ENCODE measurements around the gene ATP5PF. TPM values are rescaled to one million over a fixed set of nuclear protein-coding genes. Genes with fewer than 3 reads are reported as not detected.

Gene ATP5PF
- total and polyA plus RNA-seq, 10 of the 15 experiments (the other 5 are each of a cell fraction or from before 2014, with no cell fraction given): 103 to 1,604 (median 487) TPM

Other genes with a start within 250 kb of the ATP5PF start
- 80.5 and 100 TPM in 2 replicates for gene MRPL39, start 127.4 kb downstream of the ATP5PF start, total RNA-seq (2014; rRNA removed)
- gene MRPL39, start 127.4 kb downstream of the ATP5PF start, total RNA-seq (2014; rRNA removed; fragmentation: Illumina TruSeq; extraction: Trizol): 109 and 118 TPM in 2 replicates
- 68.8 and 71.4 TPM in 2 replicates for gene MRPL39, start 127.4 kb downstream of the ATP5PF start, total RNA-seq (2021)
- gene MRPL39, start 127.4 kb downstream of the ATP5PF start, polyA plus RNA-seq (2011; rRNA removed): 111 and 168 TPM in 2 replicates
- gene MRPL39, start 127.4 kb downstream of the ATP5PF start, polyA plus RNA-seq (2014; fragmentation: Illumina TruSeq; extraction: Trizol): 109 and 120 TPM in 2 replicates
- gene MRPL39, start 127.4 kb downstream of the ATP5PF start, polyA plus RNA-seq (2014; fragmentation: Nextera tagmentation; extraction: Ambion mirVana): 100 to 1,000 TPM; 220 to 292 TPM
- gene MRPL39, start 127.4 kb downstream of the ATP5PF start, polyA plus RNA-seq (2014; rRNA removed): 95.4 and 122 TPM in 2 replicates
- gene MRPL39, start 127.4 kb downstream of the ATP5PF start, polyA plus RNA-seq (2016; fragmentation: Nextera tagmentation; extraction: Ambion mirVana): 100 to 1,000 TPM; 221 to 230 TPM
- gene JAM2, start 95.6 kb downstream of the ATP5PF start, total RNA-seq (2014; rRNA removed): 2.7 and 3.9 TPM in 2 replicates
- 6.4 and 7.1 TPM in 2 replicates for gene JAM2, start 95.6 kb downstream of the ATP5PF start, total RNA-seq (2014; rRNA removed; fragmentation: Illumina TruSeq; extraction: Trizol)
- 6.7 and 9.6 TPM in 2 replicates for gene JAM2, start 95.6 kb downstream of the ATP5PF start, total RNA-seq (2021)
- 30.4 and 45.2 TPM in 2 replicates for gene JAM2, start 95.6 kb downstream of the ATP5PF start, polyA plus RNA-seq (2011; rRNA removed)
- gene JAM2, start 95.6 kb downstream of the ATP5PF start, polyA plus RNA-seq (2014; fragmentation: Illumina TruSeq; extraction: Trizol): 10.4 and 15.9 TPM in 2 replicates
- 1 to 10 TPM; 2.1 to 4.3 TPM for gene JAM2, start 95.6 kb downstream of the ATP5PF start, polyA plus RNA-seq (2014; fragmentation: Nextera tagmentation; extraction: Ambion mirVana)
- 8.1 and 9.4 TPM in 2 replicates for gene JAM2, start 95.6 kb downstream of the ATP5PF start, polyA plus RNA-seq (2014; rRNA removed)
- gene JAM2, start 95.6 kb downstream of the ATP5PF start, polyA plus RNA-seq (2016; fragmentation: Nextera tagmentation; extraction: Ambion mirVana): 10 to 100 TPM in 1 of 2 experiments, 1 to 10 TPM in 1; 9.1 to 10.8 TPM
- gene GABPA, start 68 bp upstream of the ATP5PF start, total RNA-seq (2014; rRNA removed): 19.3 and 23.7 TPM in 2 replicates
- gene GABPA, start 68 bp upstream of the ATP5PF start, total RNA-seq (2014; rRNA removed; fragmentation: Illumina TruSeq; extraction: Trizol): 23.5 and 24.6 TPM in 2 replicates
- 22.4 and 23.2 TPM in 2 replicates for gene GABPA, start 68 bp upstream of the ATP5PF start, total RNA-seq (2021)
- gene GABPA, start 68 bp upstream of the ATP5PF start, polyA plus RNA-seq (2011; rRNA removed): 24.1 and 42.8 TPM in 2 replicates
- 23.4 and 28.7 TPM in 2 replicates for gene GABPA, start 68 bp upstream of the ATP5PF start, polyA plus RNA-seq (2014; fragmentation: Illumina TruSeq; extraction: Trizol)
- gene GABPA, start 68 bp upstream of the ATP5PF start, polyA plus RNA-seq (2014; fragmentation: Nextera tagmentation; extraction: Ambion mirVana): 1 to 10 TPM; 7.6 to 8.4 TPM
- 14.7 and 16.3 TPM in 2 replicates for gene GABPA, start 68 bp upstream of the ATP5PF start, polyA plus RNA-seq (2014; rRNA removed)
- gene GABPA, start 68 bp upstream of the ATP5PF start, polyA plus RNA-seq (2016; fragmentation: Nextera tagmentation; extraction: Ambion mirVana): 10 to 100 TPM; 25.1 to 25.6 TPM